K562 (cell line): ENCODE results near the gene TM4SF20. TPM values are rescaled to one million over a fixed set of nuclear protein-coding genes. Genes with fewer than 3 reads are reported as not detected.

Experiments used
- ATAC-seq: fragments of 200-7000 bp; cut with Tn5 transposase; 3 replicates; pipeline ENCODE4 v1.9.1; 2020; ENCODE audit warnings: moderate library complexity
- BruUV-seq: library from RNA; stranded (reverse); fragments of 400-500 nt; replicated peaks from 2 replicates; lab custom pipeline; 2021; lab: Mats Ljungman, UMichigan
- CTCF ChIA-PET: fragments of 300-600 bp; formaldehyde crosslinking; extraction: SDS; loops from one replicate; lab custom pipeline; 2021; ENCODE audit warnings: low intra/inter-chr PET ratio; lab: Yijun Ruan, JAX
- POLR2A ChIA-PET: fragments of 300-600, 350-650 bp; sonication (Branson Sonifier 250); formaldehyde crosslinking; extraction: SDS; loops from one replicate; lab custom pipeline; 2021; ENCODE audit warnings: antibody characterized with exemption, inconsistent platforms; lab: Yijun Ruan, JAX
- DNase-seq, 4 experiments: peaks; one replicate each; pipeline versions ENCODE4 v3.0.0 to v3.0.0-alpha.2; 2011 to 2018; ENCODE audit warnings: low spot score in 3 of 4, mixed read lengths in 3 of 4; ENCODE audit errors: extremely low read depth in 1 of 4
- FAIRE-seq: peaks from 2 replicates; lab custom pipeline; 2011; peaks lifted over from hg19 to GRCh38; lab: Jason Lieb, UNC
- H2AFZ ChIP-seq: 2 replicates; pipeline ENCODE4 v1.6.0; 2011; ENCODE audit warnings: low read depth, low read length, control low read depth, inconsistent platforms
- H3K27ac ChIP-seq: fragments of 200-600 bp; 3 replicates; pipeline ENCODE4 v1.8.0; 2011; ENCODE audit warnings: low read depth, mild to moderate bottlenecking, control low read depth, inconsistent platforms, low read length, moderate library complexity, mixed read lengths; ENCODE audit errors: extremely low read depth
- H3K27me3 ChIP-seq, 2 experiments: fragments of 300-600 bp in 1 of 2; 2 replicates in 1 of 2; 3 replicates in 1 of 2; pipeline versions ENCODE4 v1.6.0 to v1.8.0; 2011; ENCODE audit warnings: inconsistent platforms in 2 of 2, low read length in 2 of 2, mild to moderate bottlenecking in 1 of 2, mixed read lengths in 1 of 2, moderate library complexity in 1 of 2; ENCODE audit not compliant: control insufficient read depth in 2 of 2, insufficient read depth in 2 of 2
- H3K36me3 ChIP-seq: fragments of 300-600 bp; 3 replicates; pipeline ENCODE4 v1.8.0; 2011; ENCODE audit warnings: mild to moderate bottlenecking, low read length, inconsistent platforms; ENCODE audit not compliant: control insufficient read depth, insufficient read depth
- H3K4me1 ChIP-seq, 2 experiments: fragments of 200-600 bp in 1 of 2; replicated peaks in 1 of 2; 2 replicates in 1 of 2; 3 replicates in 1 of 2; pipeline versions ENCODE4 v1.5.1 to v1.8.0; 2011; ENCODE audit warnings: inconsistent platforms in 2 of 2, low read length in 2 of 2, mild to moderate bottlenecking in 1 of 2, mixed read lengths in 1 of 2, moderate library complexity in 1 of 2; ENCODE audit not compliant: control insufficient read depth in 2 of 2, insufficient read depth in 2 of 2
- H3K4me2 ChIP-seq: 2 replicates; pipeline ENCODE4 v1.6.1; 2011; ENCODE audit warnings: low read length, control low read depth, inconsistent platforms, mixed read lengths; ENCODE audit not compliant: insufficient read depth
- H3K4me3 ChIP-seq: fragments of 200-600 bp; sonication (generic), shearing (Covaris generic); 2 replicates; pipeline ENCODE4 v1.5.1; 2016; ENCODE audit warnings: control low read depth, inconsistent platforms
- H3K79me2 ChIP-seq: fragments of 200-600 bp; 3 replicates; pipeline ENCODE4 v1.8.0; 2011; ENCODE audit warnings: low read length, inconsistent platforms; ENCODE audit not compliant: control insufficient read depth, insufficient read depth
- H3K9ac ChIP-seq, 2 experiments: 2 replicates each; pipeline versions ENCODE4 v1.6.0 to v1.6.1; 2011; ENCODE audit warnings: low read depth in 2 of 2, low read length in 2 of 2, control low read depth in 1 of 2, inconsistent platforms in 1 of 2, mild to moderate bottlenecking in 1 of 2, mixed read lengths in 1 of 2; ENCODE audit not compliant: insufficient read depth in 1 of 2
- H3K9me1 ChIP-seq: one replicate; pipeline ENCODE4 v1.6.0; 2011; ENCODE audit warnings: inconsistent platforms, mild to moderate bottlenecking, low read length, moderate library complexity; ENCODE audit not compliant: control insufficient read depth, insufficient read depth
- H3K9me3 ChIP-seq: replicated peaks from 2 replicates; pipeline ENCODE4 v1.5.1; 2011; ENCODE audit warnings: low read depth, low read length, inconsistent platforms; ENCODE audit not compliant: control insufficient read depth, insufficient read depth
- H4K20me1 ChIP-seq: replicated peaks from 2 replicates; pipeline ENCODE4 v1.6.1; 2011; ENCODE audit warnings: low read length, inconsistent platforms, mixed read lengths; ENCODE audit not compliant: control insufficient read depth, insufficient read depth
- DIDO1 ChIP-seq: fragments of 450-650 bp; IDR thresholded peaks from 2 replicates; pipeline ENCODE4 v1.6.1; 2016; ENCODE audit warnings: low read depth, missing biosample characterization, missing genetic modification characterization
- EGR1 ChIP-seq: fragments of 450-650 bp; conservative IDR thresholded peaks from 2 replicates; pipeline ENCODE4 v1.6.1; 2017; ENCODE audit warnings: mild to moderate bottlenecking
- EHMT2 ChIP-seq: fragments of 450-650 bp; IDR thresholded peaks from 2 replicates; pipeline ENCODE4 v1.6.1; 2018; ENCODE audit warnings: antibody characterized with exemption
- FOXA1 ChIP-seq: fragments of 450-650 bp; IDR thresholded peaks from 2 replicates; pipeline ENCODE4 v1.6.1; 2016; ENCODE audit warnings: mild to moderate bottlenecking, borderline replicate concordance
- HDAC1 ChIP-seq, 2 experiments: fragments of 450-650 bp; IDR thresholded peaks; 2 replicates each; pipeline ENCODE4 v1.6.1; 2016 to 2017; ENCODE audit warnings: inconsistent platforms in 1 of 2, mild to moderate bottlenecking in 1 of 2, moderate library complexity in 1 of 2
- KDM1A ChIP-seq, 2 experiments: fragments of 450-650 bp; IDR thresholded peaks; 2 replicates each; pipeline ENCODE4 v1.6.1; 2016; ENCODE audit warnings: mild to moderate bottlenecking in 2 of 2
- MCM7 ChIP-seq, 2 experiments: fragments of 450-650 bp; IDR thresholded peaks; 2 replicates each; pipeline ENCODE4 v1.6.1; 2016 to 2018
- ZBTB12 ChIP-seq: fragments of 250-450 bp; sonication (Bioruptor Pico); IDR thresholded peaks from 2 replicates; pipeline ENCODE4 v1.4.0; 2020
- ZC3H8 ChIP-seq: fragments of 450-650 bp; IDR thresholded peaks from 2 replicates; pipeline ENCODE4 v1.6.1; 2017
- ZNF282 ChIP-seq: sonication (generic); formaldehyde crosslinking; IDR thresholded peaks from 2 replicates; pipeline ENCODE4 v1.8.1; 2023; ENCODE audit warnings: missing genetic modification reagents
- ZNF431 ChIP-seq: sonication (generic); formaldehyde crosslinking; IDR thresholded peaks from 2 replicates; pipeline ENCODE4 v1.8.0; 2022; ENCODE audit warnings: mild to moderate bottlenecking, missing genetic modification reagents
- ZNF644 ChIP-seq: fragments of 200-800 bp; sonication (Bioruptor generic); IDR thresholded peaks from 2 replicates; pipeline ENCODE4 v1.6.1; 2016; ENCODE audit warnings: low read depth, missing genetic modification characterization, missing compliant biosample characterization
- ZNF785 ChIP-seq: fragments of 250-450 bp; sonication (Bioruptor Pico); IDR thresholded peaks from 2 replicates; pipeline ENCODE4 v1.4.0; 2020; ENCODE audit warnings: mild to moderate bottlenecking
- WGBS: fragments of 100-300 bp; shearing (Covaris generic); methylation state at CpG from one replicate; pipeline ENCODE4 v1.1.6; 2016; ENCODE audit warnings: low coverage, mixed read lengths; ENCODE audit not compliant: insufficient coverage; ENCODE audit errors: missing lambda C conversion rate; 5-methylcytosine and 5-hydroxymethylcytosine counted together
- in situ Hi-C: fragments of 300-500 bp; cut with MboI; formaldehyde crosslinking; loops from 4 replicates; pipeline ENCODE4 v1.15.0; 2018; ENCODE audit warnings: inconsistent platforms, mixed read lengths
- intact Hi-C: fragments of 100-400 bp; cut with micrococcal nuclease; formaldehyde crosslinking; loops from 2 replicates; pipeline ENCODE4 v1.14.2; 2022
- polyA plus RNA-seq, 8 experiments: library from polyadenylated mRNA; depleted of rRNA in 4 of 8; stranded (reverse) in 5 of 8; unstranded in 3 of 8; fragments of >200 nt; fragmentation: Nextera tagmentation in 2 of 8; fragmentation: Illumina TruSeq in 1 of 8; extraction: Ambion mirVana in 2 of 8; extraction: Trizol in 1 of 8; gene quantifications; 2 replicates each; pipeline versions ENCODE4 v1.2.1 to v1.2.3, GENCODE V29; 2011 to 2014; ENCODE audit warnings: inconsistent platforms in 1 of 8, missing spikeins in 1 of 8
- total RNA-seq, 7 experiments: library from RNA; depleted of rRNA in 6 of 7; stranded (reverse); fragments of >200 nt in 6 of 7; fragmentation: Illumina TruSeq in 2 of 7; extraction: Trizol in 2 of 7; gene quantifications; 2 replicates each; pipeline versions ENCODE4 v1.2.1 to v1.2.3, GENCODE V29; 2011 to 2021; ENCODE audit warnings: low replicate concordance in 1 of 7
- TF ChIP-seq, protein P1 (sequence below): fragments of 200-600 bp; sonication (generic); IDR thresholded peaks from one replicate; pipeline ENCODE4 v1.6.1; 2012; ENCODE audit warnings: mild to moderate bottlenecking, low read depth, low read length, inconsistent platforms

Gene TM4SF20
- total and polyA plus RNA-seq, 9 of the 15 experiments (the other 6 are each of a cell fraction or from before 2014, with no cell fraction given): not detected

- in situ Hi-C loops: no loop called here
- no TSS peak for BruUV-seq
- POLR2A ChIA-PET: interaction anchor here (2.6 kb wide), 1 partner anchor 21 kb away, joined by 6 read pairs; no protein-coding TSS in a partner anchor
- intact Hi-C loops: no loop called here
- ATAC-seq (no peak), FAIRE-seq (no peak), DNase-seq (no peak)
- H3K4me1 ChIP-seq: no peaks in the 10 kb centered on the region
- no peaks in the 10 kb centered on the region for H3K9me3 ChIP-seq
- no peak overlapping the region for H3K4me3 ChIP-seq
- peaks cover 22% of the 10 kb centered on the region; the same call in 1 of the 3 replicates for H3K36me3 ChIP-seq
- no peak overlapping the region for H2AFZ ChIP-seq
- no peak overlapping the region for H3K4me2 ChIP-seq
- WGBS: 86% methylated on average over 2 of the region's 2 CpGs
- H3K27me3 ChIP-seq: no peaks in the 10 kb centered on the region
- no peaks in the 10 kb centered on the region for H3K79me2 ChIP-seq
- no peaks in the 10 kb centered on the region for H4K20me1 ChIP-seq
- no peak overlapping the region for H3K9ac ChIP-seq
- CTCF ChIA-PET: no interaction called here
- no peaks in the 10 kb centered on the region for H3K9me1 ChIP-seq
- H3K27ac ChIP-seq: no peak overlapping the region
- TF ChIP-seq ZC3H8: no peak
- TF ChIP-seq ZNF785 (CRISPR knock-in tag): no peak
- no peak for TF ChIP-seq MCM7 (IDR thresholded peaks at IDR 0.05)
- no peak for TF ChIP-seq EHMT2
- TF ChIP-seq HDAC1 (IDR thresholded peaks at IDR 0.05): no peak
- TF ChIP-seq FOXA1: no peak
- TF ChIP-seq ZNF282: no peak
- no peak for TF ChIP-seq ZBTB12 (CRISPR knock-in tag)
- TF ChIP-seq, protein P1, sequence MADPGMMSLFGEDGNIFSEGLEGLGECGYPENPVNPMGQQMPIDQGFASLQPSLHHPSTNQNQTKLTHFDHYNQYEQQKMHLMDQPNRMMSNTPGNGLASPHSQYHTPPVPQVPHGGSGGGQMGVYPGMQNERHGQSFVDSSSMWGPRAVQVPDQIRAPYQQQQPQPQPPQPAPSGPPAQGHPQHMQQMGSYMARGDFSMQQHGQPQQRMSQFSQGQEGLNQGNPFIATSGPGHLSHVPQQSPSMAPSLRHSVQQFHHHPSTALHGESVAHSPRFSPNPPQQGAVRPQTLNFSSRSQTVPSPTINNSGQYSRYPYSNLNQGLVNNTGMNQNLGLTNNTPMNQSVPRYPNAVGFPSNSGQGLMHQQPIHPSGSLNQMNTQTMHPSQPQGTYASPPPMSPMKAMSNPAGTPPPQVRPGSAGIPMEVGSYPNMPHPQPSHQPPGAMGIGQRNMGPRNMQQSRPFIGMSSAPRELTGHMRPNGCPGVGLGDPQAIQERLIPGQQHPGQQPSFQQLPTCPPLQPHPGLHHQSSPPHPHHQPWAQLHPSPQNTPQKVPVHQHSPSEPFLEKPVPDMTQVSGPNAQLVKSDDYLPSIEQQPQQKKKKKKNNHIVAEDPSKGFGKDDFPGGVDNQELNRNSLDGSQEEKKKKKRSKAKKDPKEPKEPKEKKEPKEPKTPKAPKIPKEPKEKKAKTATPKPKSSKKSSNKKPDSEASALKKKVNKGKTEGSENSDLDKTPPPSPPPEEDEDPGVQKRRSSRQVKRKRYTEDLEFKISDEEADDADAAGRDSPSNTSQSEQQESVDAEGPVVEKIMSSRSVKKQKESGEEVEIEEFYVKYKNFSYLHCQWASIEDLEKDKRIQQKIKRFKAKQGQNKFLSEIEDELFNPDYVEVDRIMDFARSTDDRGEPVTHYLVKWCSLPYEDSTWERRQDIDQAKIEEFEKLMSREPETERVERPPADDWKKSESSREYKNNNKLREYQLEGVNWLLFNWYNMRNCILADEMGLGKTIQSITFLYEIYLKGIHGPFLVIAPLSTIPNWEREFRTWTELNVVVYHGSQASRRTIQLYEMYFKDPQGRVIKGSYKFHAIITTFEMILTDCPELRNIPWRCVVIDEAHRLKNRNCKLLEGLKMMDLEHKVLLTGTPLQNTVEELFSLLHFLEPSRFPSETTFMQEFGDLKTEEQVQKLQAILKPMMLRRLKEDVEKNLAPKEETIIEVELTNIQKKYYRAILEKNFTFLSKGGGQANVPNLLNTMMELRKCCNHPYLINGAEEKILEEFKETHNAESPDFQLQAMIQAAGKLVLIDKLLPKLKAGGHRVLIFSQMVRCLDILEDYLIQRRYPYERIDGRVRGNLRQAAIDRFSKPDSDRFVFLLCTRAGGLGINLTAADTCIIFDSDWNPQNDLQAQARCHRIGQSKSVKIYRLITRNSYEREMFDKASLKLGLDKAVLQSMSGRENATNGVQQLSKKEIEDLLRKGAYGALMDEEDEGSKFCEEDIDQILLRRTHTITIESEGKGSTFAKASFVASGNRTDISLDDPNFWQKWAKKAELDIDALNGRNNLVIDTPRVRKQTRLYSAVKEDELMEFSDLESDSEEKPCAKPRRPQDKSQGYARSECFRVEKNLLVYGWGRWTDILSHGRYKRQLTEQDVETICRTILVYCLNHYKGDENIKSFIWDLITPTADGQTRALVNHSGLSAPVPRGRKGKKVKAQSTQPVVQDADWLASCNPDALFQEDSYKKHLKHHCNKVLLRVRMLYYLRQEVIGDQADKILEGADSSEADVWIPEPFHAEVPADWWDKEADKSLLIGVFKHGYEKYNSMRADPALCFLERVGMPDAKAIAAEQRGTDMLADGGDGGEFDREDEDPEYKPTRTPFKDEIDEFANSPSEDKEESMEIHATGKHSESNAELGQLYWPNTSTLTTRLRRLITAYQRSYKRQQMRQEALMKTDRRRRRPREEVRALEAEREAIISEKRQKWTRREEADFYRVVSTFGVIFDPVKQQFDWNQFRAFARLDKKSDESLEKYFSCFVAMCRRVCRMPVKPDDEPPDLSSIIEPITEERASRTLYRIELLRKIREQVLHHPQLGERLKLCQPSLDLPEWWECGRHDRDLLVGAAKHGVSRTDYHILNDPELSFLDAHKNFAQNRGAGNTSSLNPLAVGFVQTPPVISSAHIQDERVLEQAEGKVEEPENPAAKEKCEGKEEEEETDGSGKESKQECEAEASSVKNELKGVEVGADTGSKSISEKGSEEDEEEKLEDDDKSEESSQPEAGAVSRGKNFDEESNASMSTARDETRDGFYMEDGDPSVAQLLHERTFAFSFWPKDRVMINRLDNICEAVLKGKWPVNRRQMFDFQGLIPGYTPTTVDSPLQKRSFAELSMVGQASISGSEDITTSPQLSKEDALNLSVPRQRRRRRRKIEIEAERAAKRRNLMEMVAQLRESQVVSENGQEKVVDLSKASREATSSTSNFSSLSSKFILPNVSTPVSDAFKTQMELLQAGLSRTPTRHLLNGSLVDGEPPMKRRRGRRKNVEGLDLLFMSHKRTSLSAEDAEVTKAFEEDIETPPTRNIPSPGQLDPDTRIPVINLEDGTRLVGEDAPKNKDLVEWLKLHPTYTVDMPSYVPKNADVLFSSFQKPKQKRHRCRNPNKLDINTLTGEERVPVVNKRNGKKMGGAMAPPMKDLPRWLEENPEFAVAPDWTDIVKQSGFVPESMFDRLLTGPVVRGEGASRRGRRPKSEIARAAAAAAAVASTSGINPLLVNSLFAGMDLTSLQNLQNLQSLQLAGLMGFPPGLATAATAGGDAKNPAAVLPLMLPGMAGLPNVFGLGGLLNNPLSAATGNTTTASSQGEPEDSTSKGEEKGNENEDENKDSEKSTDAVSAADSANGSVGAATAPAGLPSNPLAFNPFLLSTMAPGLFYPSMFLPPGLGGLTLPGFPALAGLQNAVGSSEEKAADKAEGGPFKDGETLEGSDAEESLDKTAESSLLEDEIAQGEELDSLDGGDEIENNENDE: no peak
- TF ChIP-seq ZNF431: no peak
- no peak for TF ChIP-seq KDM1A (IDR thresholded peaks at IDR 0.05)
- no peak for TF ChIP-seq DIDO1 (tag)
- TF ChIP-seq ZNF644: no peak
- TF ChIP-seq EGR1: no peak
These were observed 30.8 kb downstream of the TM4SF20 start for GRCh38 chr2:227348324-227348723.
